ENCODE results near the gene USP7. TPM values are rescaled to one million over a fixed set of nuclear protein-coding genes. Genes with fewer than 3 reads are reported as not detected.

The USP7 gene
- total RNA-seq, 2 donors from 2014 or later, result 126 to 131 TPM

DNA sequence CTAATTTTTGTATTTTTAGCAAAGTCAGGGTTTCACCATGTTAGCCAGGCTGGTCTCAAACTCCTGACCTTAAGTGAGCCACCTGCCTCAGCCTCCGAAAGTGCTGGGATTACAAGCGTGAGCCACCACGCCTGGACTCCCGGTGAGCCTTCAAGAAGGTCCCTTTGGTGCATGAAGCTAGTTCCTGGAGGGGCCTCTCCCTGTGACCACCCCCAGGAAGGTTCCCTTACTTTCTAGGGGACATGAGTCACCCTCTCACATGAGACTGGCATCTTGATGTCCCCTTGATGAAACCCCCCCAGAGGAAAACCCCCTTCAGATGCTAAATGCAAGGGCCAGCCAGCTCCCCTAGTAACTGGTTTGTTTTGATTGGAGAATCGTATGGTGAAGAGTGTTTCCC is 107.7 kb downstream of the USP7 start:
- Mint-ChIP-seq H3K27me3 (ENCODE audit: low read depth) (no peaks in the 10 kb centered on the region), H3K4me1 (ENCODE audit: low read depth) (peaks cover 31% of the 10 kb centered on the region), H3K27ac (no peak overlapping the region), H3K36me3 (ENCODE audit: insufficient read depth in 2 of 2) (peaks cover 7 to 14% of the 10 kb centered on the region in 2 donors), H3K4me3 (no peak overlapping the region), H3K9me3 (no peaks in the 10 kb centered on the region)
- no peak for ATAC-seq (replicated peaks in 1 of 2)
- DNase-seq, result no peak

DNA sequence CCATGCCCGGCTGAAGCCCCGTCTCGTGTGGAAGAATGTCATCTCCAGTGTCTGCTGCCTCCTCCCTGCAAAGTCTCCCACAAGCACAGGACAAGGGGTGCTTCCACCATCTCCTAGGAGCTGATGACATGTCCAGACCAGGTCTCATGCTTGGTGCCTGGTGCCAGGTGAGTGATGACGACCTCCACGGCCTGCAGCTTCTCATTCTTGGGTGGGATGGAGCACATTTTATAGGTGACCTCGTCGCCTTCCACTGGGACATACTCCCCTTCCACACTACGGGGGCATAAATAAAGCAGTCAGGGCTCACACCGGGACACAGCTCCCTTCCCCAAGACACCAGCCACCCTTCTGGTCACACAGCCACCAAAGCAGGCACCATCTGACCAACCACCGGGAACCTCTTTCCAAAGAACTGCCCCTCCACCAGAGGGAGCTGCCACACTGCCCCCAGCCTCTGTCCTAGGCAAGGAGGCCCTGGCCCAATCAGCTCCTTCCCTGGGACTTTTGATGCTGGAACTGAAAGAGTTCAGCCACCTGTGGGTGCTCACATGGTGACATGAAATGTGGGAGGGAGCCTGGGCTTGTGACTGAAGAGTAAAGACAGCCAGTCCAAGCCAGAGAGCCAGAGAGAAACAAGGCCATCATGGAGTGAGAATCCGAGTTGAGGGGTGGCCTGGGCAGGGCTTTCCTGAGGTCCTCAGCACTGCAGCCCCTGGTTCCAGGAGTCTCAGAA is 108.5 kb downstream of the USP7 start:
- Mint-ChIP-seq H3K27me3 (ENCODE audit: low read depth) (no peaks in the 10 kb centered on the region), H3K27ac (no peak overlapping the region), H3K9me3 (no peaks in the 10 kb centered on the region), H3K4me1 (ENCODE audit: low read depth) (peaks cover 39% of the 10 kb centered on the region), H3K36me3 (ENCODE audit: insufficient read depth in 2 of 2) (peaks cover 7 to 14% of the 10 kb centered on the region in 2 donors), H3K4me3 (no peak overlapping the region)
- DNase-seq, result no peak
- no peak for ATAC-seq (replicated peaks in 1 of 2)

GRCh38 chr16:8854298-8854948 is 109.3 kb downstream of the USP7 start:
- Mint-ChIP-seq H3K36me3 (ENCODE audit: insufficient read depth in 2 of 2) (peaks cover 7 to 15% of the 10 kb centered on the region in 2 donors), H3K4me3 (no peak overlapping the region), H3K27ac (no peak overlapping the region), H3K9me3 (no peaks in the 10 kb centered on the region), H3K4me1 (ENCODE audit: low read depth) (peaks cover 46% of the 10 kb centered on the region), H3K27me3 (ENCODE audit: low read depth) (no peaks in the 10 kb centered on the region)
- ATAC-seq (replicated peaks in 1 of 2), result no peak
- no peak for DNase-seq

GRCh38 chr16:8853611-8854010 is 110.1 kb downstream of the USP7 start:
- no peaks in the 10 kb centered on the region for H3K9me3 Mint-ChIP-seq
- ATAC-seq (replicated peaks in 1 of 2) (no peak), DNase-seq (no peak)
- H3K27me3 Mint-ChIP-seq (ENCODE audit: low read depth), result no peaks in the 10 kb centered on the region
- H3K4me1 Mint-ChIP-seq (ENCODE audit: low read depth), result peaks cover 49% of the 10 kb centered on the region
- peaks cover 7 to 21% of the 10 kb centered on the region in 2 donors for H3K36me3 Mint-ChIP-seq (ENCODE audit: insufficient read depth in 2 of 2)
- no peak overlapping the region for H3K4me3 Mint-ChIP-seq
- H3K27ac Mint-ChIP-seq, result peak overlapping the region; percentile 64

- Mint-ChIP-seq H3K4me1 (ENCODE audit: low read depth) (peaks cover 49% of the 10 kb centered on the region), H3K9me3 (no peaks in the 10 kb centered on the region), H3K27ac (peak overlapping the region; percentile 24), H3K4me3 (no peak overlapping the region), H3K36me3 (ENCODE audit: insufficient read depth in 2 of 2) (peaks cover 7 to 21% of the 10 kb centered on the region in 2 donors), H3K27me3 (ENCODE audit: low read depth) (no peaks in the 10 kb centered on the region)
- DNase-seq (no peak), ATAC-seq (replicated peaks in 1 of 2) (no peak)
Observed at GRCh38 chr16:8853150-8853549, 110.6 kb downstream of the USP7 start.

DNA sequence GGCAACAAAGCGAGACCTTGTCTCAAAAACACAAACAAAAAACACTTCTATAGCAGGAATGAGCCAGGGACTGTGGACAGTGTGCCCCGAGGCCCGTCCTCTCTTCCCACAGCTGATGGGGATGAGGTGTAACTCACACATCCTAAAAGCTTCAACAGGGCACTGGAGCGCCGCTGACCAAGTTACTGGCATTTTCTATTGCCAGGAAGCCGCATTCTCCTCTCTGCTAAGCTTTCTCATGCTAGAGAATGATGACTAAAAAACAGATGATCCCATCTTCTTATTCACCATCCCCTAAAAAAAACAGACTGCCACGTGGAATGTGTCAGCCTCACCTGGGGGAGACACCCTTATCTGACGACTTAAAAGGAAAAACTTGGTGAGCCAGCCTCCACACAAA is 111.2 kb downstream of the USP7 start:
- Mint-ChIP-seq H3K27ac (peak overlapping the region; percentile 24), H3K4me1 (ENCODE audit: low read depth) (peaks cover 49% of the 10 kb centered on the region), H3K27me3 (ENCODE audit: low read depth) (no peaks in the 10 kb centered on the region), H3K9me3 (no peaks in the 10 kb centered on the region), H3K36me3 (ENCODE audit: insufficient read depth in 2 of 2) (peaks cover 7 to 15% of the 10 kb centered on the region in 2 donors), H3K4me3 (no peak overlapping the region)
- no peak for ATAC-seq (replicated peaks in 1 of 2)
- no peak for DNase-seq

DNA sequence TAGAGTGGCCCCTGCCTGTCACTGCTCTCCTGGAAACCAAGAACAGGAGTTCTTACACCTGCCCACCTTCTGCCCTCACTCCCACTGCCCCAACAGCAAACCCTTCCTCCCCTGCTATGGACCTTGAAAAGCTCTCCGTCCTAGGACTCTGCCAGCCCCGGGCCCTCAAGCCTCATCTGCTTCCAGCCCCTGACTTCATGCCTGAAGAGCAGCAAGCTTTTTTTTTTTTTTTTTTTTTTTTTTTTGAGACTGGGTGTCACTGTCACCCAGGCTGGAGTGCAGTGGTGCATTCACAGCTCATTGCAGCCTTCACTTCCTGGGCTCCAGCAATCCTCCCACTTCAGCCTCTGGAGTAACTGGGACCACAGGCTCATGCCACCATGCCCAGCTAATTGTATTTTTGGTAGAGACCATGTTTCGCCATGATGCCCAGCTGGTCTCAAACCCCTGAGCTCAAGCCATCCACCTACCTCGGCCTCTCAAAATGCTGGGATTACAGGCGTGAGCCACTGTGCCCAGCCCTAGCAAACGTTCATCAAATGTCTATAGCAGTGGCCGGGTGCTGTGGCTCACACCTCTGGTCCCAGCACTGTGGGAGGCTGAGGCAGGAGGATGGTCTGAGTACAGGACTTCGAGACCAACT is 111.8 kb downstream of the USP7 start:
- peaks cover 6 to 14% of the 10 kb centered on the region in 2 donors for H3K36me3 Mint-ChIP-seq (ENCODE audit: insufficient read depth in 2 of 2)
- no peaks in the 10 kb centered on the region for H3K27me3 Mint-ChIP-seq (ENCODE audit: low read depth)
- no peak for DNase-seq
- H3K9me3 Mint-ChIP-seq, result no peaks in the 10 kb centered on the region
- ATAC-seq (replicated peaks in 1 of 2), result no peak
- peaks cover 49% of the 10 kb centered on the region for H3K4me1 Mint-ChIP-seq (ENCODE audit: low read depth)
- H3K27ac Mint-ChIP-seq, result peak overlapping the region; percentile 75
- H3K4me3 Mint-ChIP-seq, result no peak overlapping the region

DNA sequence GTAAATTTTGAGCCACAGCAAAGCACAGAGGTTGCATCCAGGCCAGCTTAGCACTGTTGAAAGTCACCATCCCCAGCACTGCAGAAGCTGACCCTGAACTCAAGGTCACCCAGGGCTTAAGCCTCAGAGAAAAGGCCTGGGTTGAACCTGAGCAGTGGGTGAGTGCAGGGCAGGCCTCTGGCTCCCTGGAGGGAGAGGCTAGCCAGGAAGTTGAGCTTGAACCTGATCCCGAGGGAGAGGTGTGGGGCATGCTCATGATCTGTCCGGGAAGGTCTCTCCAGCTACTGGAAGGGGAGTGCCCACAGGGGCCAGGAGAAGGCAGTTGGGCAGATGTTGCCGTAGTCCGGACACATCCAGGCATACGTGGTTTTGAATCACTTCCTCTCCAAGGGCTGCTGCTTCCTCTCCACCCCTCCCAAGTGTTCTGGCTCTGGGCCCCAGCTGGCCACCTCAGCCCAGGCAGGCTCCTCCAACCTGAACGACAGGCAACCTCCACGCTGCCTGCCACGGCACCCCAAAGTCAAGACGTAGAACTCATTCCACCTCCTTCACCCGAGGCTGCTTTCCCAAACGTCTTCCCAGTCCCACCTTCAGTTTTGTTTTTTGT is 113.3 kb downstream of the USP7 start:
- no peak for DNase-seq

GRCh38 chr16:8849411-8850011 is 114.2 kb downstream of the USP7 start:
- H3K4me3 Mint-ChIP-seq, result no peak overlapping the region

More for the DNA sequence above, 113.3 kb downstream of the USP7 start:
- Mint-ChIP-seq H3K4me3 (no peak overlapping the region), H3K27me3 (ENCODE audit: low read depth) (no peaks in the 10 kb centered on the region), H3K9me3 (no peaks in the 10 kb centered on the region), H3K4me1 (ENCODE audit: low read depth) (peaks cover 39% of the 10 kb centered on the region), H3K36me3 (ENCODE audit: insufficient read depth in 2 of 2) (peaks cover 3 to 11% of the 10 kb centered on the region in 2 donors), H3K27ac (peak overlapping the region; percentile 75)
- ATAC-seq (replicated peaks in 1 of 2), result peak in 1 of 2 donors; percentile 54

DNA sequence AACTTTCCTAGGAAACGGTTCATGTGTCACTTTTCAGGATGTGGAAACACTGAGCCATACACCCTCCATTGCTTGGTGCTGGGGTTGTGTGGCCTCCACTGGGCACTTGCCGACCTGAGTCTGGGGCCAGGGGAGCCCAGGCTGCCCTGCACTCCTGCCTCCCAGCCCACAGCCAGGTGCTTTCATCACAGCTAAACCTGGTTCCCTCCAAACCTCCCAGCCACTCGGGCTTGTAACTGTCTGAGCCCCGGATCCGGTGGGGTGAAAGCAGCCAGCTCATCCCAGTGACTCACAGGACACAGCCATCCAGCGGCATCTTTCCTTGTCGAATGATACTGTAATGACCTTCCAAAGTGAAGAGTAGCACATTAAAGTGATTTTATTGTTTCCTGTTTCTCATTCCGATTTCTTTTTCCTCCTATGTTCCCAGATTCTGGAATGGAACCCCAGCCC is 114.7 kb downstream of the USP7 start:
- DNase-seq (no peak), ATAC-seq (replicated peaks in 1 of 2) (no peak)
- H3K27me3 Mint-ChIP-seq (ENCODE audit: low read depth), result no peaks in the 10 kb centered on the region
- no peaks in the 10 kb centered on the region for H3K9me3 Mint-ChIP-seq
- H3K27ac Mint-ChIP-seq, result peak overlapping the region; percentile 72
- peaks cover 39% of the 10 kb centered on the region for H3K4me1 Mint-ChIP-seq (ENCODE audit: low read depth)
- H3K36me3 Mint-ChIP-seq (ENCODE audit: insufficient read depth in 2 of 2), result peaks cover 0 to 11% of the 10 kb centered on the region in 2 donors
- no peak overlapping the region for H3K4me3 Mint-ChIP-seq

More at GRCh38 chr16:8849411-8850011, 114.2 kb downstream of the USP7 start:
- ATAC-seq (replicated peaks in 1 of 2), result no peak
- no peak for DNase-seq
- H3K9me3 Mint-ChIP-seq, result no peaks in the 10 kb centered on the region
- H3K27me3 Mint-ChIP-seq (ENCODE audit: low read depth), result no peaks in the 10 kb centered on the region
- H3K4me1 Mint-ChIP-seq (ENCODE audit: low read depth), result peaks cover 39% of the 10 kb centered on the region
- peak overlapping the region; percentile 72 for H3K27ac Mint-ChIP-seq
- H3K36me3 Mint-ChIP-seq (ENCODE audit: insufficient read depth in 2 of 2), result peaks cover 0 to 11% of the 10 kb centered on the region in 2 donors

DNA sequence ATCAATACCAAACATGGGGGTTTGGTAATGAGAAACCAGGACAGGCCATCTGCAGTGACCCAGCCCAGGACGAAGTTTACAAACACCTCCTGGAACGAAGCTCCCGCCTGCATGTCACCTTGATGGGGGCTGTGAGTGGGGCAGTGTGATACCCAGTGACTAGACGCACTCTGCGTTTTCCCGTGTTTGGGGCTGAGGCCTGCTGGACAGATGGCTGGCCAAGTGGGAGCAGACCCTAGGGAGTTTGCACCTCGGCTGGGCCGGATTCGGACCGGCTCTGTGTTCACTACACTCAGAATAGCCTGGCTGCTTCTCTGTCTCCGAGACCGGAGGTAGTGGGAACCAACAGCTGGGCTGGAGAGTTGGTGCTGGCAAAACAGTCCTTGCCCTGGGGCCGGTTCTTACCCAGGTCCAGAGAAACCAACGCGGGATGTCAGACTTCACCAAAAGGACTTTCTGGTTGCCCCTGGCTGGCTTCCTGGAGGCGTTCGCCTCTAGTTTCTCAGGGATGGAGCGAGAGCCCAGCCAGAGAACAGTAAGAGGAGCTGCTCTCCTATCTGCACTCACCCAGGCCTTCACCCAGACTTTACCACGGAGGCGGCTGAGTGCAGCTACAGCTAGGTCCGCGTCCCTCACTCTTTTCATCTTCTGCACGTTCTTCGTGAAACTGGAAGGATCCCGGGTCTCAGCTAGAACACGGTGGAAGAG is 115.3 kb downstream of the USP7 start:
- peaks cover 36% of the 10 kb centered on the region for H3K4me1 Mint-ChIP-seq (ENCODE audit: low read depth)
- H3K27me3 Mint-ChIP-seq (ENCODE audit: low read depth), result no peaks in the 10 kb centered on the region
- no peak overlapping the region for H3K27ac Mint-ChIP-seq
- H3K4me3 Mint-ChIP-seq, result no peak overlapping the region
- DNase-seq (no peak), ATAC-seq (replicated peaks in 1 of 2) (no peak)
- H3K36me3 Mint-ChIP-seq (ENCODE audit: insufficient read depth in 2 of 2), result peaks cover 0 to 11% of the 10 kb centered on the region in 2 donors
- no peaks in the 10 kb centered on the region for H3K9me3 Mint-ChIP-seq

DNA sequence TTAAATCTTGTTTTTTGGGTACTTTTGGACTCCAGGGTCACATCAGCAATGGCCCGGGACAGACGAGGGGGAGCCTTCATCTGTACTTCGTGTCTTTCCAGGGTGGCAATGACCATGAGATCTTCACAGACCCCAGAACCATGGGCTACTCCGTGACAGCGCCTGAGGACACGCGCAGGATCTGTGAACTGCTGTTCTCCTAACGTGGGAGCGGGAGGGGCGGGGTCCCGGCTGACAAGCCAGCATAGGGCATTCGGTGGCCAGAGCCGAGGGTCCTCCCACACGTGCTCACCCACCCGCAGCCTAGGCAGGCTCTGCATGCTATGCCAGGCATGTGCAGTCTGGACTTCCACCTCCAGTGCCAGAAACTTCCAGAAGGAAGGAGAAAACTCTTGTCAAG is 116.1 kb downstream of the USP7 start:
- no peaks in the 10 kb centered on the region for H3K9me3 Mint-ChIP-seq
- no peak for DNase-seq
- no peaks in the 10 kb centered on the region for H3K27me3 Mint-ChIP-seq (ENCODE audit: low read depth)
- H3K36me3 Mint-ChIP-seq (ENCODE audit: insufficient read depth in 2 of 2), result peaks cover 0 to 13% of the 10 kb centered on the region in 2 donors
- ATAC-seq (replicated peaks in 1 of 2), result no peak
- H3K27ac Mint-ChIP-seq, result no peak overlapping the region
- H3K4me1 Mint-ChIP-seq (ENCODE audit: low read depth), result peaks cover 28% of the 10 kb centered on the region
- H3K4me3 Mint-ChIP-seq, result no peak overlapping the region

Measured in activated T-cell treated with anti-CD3 and anti-CD28 coated beads, Interleukin-2, amount 50 U/mL, for 72 hours (primary cell).